H1 (cell line): ENCODE measurements around the gene PCCA. TPM values are rescaled to one million over a fixed set of nuclear protein-coding genes. Genes with fewer than 3 reads are reported as not detected.

Source experiments
- CTCF ChIA-PET: fragments of 300-600 bp; sonication (Branson Sonifier 250); formaldehyde crosslinking; loops from one replicate; lab custom pipeline; 2021; ENCODE audit not compliant: partially characterized antibody; lab: Charles Lee
- POLR2A ChIA-PET: fragments of 300-600 bp; sonication (Branson Sonifier 250); formaldehyde crosslinking; loops from one replicate; lab custom pipeline; 2021; ENCODE audit warnings: inconsistent platforms; ENCODE audit not compliant: partially characterized antibody; lab: Charles Lee
- DNase-seq, 2 experiments: peaks; one replicate each; pipeline versions ENCODE4 v3.0.0 to v3.0.0-alpha.2; 2010 to 2022; ENCODE audit warnings: low spot score in 2 of 2, low read depth in 1 of 2, mixed read lengths in 1 of 2
- FAIRE-seq: peaks from 2 replicates; lab custom pipeline; 2011; peaks lifted over from hg19 to GRCh38; lab: Jason Lieb, UNC
- H2AFZ ChIP-seq: 2 replicates; pipeline ENCODE4 v1.8.1; 2012; ENCODE audit warnings: low read length, inconsistent platforms
- H2AK5ac ChIP-seq: 2 replicates; pipeline ENCODE4 v1.6.1; 2013; ENCODE audit warnings: low read depth, low read length
- H2BK120ac ChIP-seq: replicated peaks from 2 replicates; pipeline ENCODE3; 2013; ENCODE audit warnings: low read depth, low read length, inconsistent platforms
- H2BK12ac ChIP-seq: 2 replicates; pipeline ENCODE4 v1.6.1; 2013; ENCODE audit warnings: low read depth, low read length
- H2BK15ac ChIP-seq: 2 replicates; pipeline ENCODE4 v1.6.1; 2013; ENCODE audit warnings: low read length
- H2BK20ac ChIP-seq: 2 replicates; pipeline ENCODE4 v1.6.1; 2013; ENCODE audit warnings: low read length
- H2BK5ac ChIP-seq: 2 replicates; pipeline ENCODE4 v1.6.1; 2013; ENCODE audit warnings: low read depth, low read length
- H3K14ac ChIP-seq: 2 replicates; pipeline ENCODE4 v1.6.1; 2013; ENCODE audit warnings: inconsistent platforms; ENCODE audit not compliant: insufficient read length
- H3K18ac ChIP-seq: 2 replicates; pipeline ENCODE4 v1.6.1; 2013; ENCODE audit warnings: low read length; ENCODE audit errors: extremely low read depth
- H3K23ac ChIP-seq: 2 replicates; pipeline ENCODE4 v1.6.1; 2013; ENCODE audit warnings: inconsistent platforms; ENCODE audit not compliant: insufficient read length
- H3K23me2 ChIP-seq: 2 replicates; pipeline ENCODE4 v1.6.1; 2013; ENCODE audit warnings: low read depth, low read length
- H3K27ac ChIP-seq: 2 replicates; pipeline ENCODE4 v1.6.1; 2011; ENCODE audit warnings: low read depth, low read length, inconsistent platforms
- H3K27me3 ChIP-seq, 4 experiments: replicated peaks in 1 of 4; 1 replicate in 1 of 4; 2 replicates in 3 of 4; pipeline versions ENCODE4 v1.6.1 to v1.8.1; 2011 to 2013; ENCODE audit warnings: low read length in 3 of 4, mild to moderate bottlenecking in 3 of 4, inconsistent platforms in 2 of 4, mixed read lengths in 2 of 4, moderate library complexity in 1 of 4; ENCODE audit not compliant: control insufficient read depth in 3 of 4, insufficient read depth in 3 of 4; ENCODE audit errors: extremely low read depth in 1 of 4
- H3K36me3 ChIP-seq, 4 experiments: 2 replicates each; pipeline versions ENCODE4 v1.6.1 to v1.8.1; 2011 to 2013; ENCODE audit warnings: mild to moderate bottlenecking in 4 of 4, low read length in 3 of 4, moderate library complexity in 2 of 4, control low read depth in 1 of 4, inconsistent platforms in 1 of 4; ENCODE audit not compliant: insufficient read depth in 4 of 4, control insufficient read depth in 2 of 4
- H3K4ac ChIP-seq: replicated peaks from 2 replicates; pipeline ENCODE3; 2013; ENCODE audit warnings: low read length, low read depth, mixed read lengths, inconsistent platforms; ENCODE audit not compliant: insufficient read length
- H3K4me1 ChIP-seq, 4 experiments: replicated peaks in 1 of 4; 1 replicate in 1 of 4; 2 replicates in 3 of 4; pipeline versions ENCODE4 v1.6.1 to v1.8.1; 2011 to 2013; ENCODE audit warnings: low read length in 3 of 4, inconsistent platforms in 2 of 4, mixed read lengths in 1 of 4; ENCODE audit not compliant: insufficient read depth in 4 of 4, control insufficient read depth in 3 of 4
- H3K4me2 ChIP-seq, 2 experiments: 2 replicates each; pipeline versions ENCODE4 v1.6.1 to v1.8.1; 2011 to 2013; ENCODE audit warnings: low read depth in 2 of 2, low read length in 2 of 2, control low read depth in 1 of 2, inconsistent platforms in 1 of 2, mild to moderate bottlenecking in 1 of 2; ENCODE audit not compliant: insufficient read depth in 1 of 2
- H3K4me3 ChIP-seq, 4 experiments: fragments of 200-600, 300-600 bp in 1 of 4; sonication (generic), shearing (Covaris generic), sonication (Bioruptor Twin) in 1 of 4; 2 replicates each; pipeline versions ENCODE4 v1.5.1 to v1.8.1; 2011 to 2016; ENCODE audit warnings: low read length in 4 of 4, low read depth in 3 of 4, control low read depth in 2 of 4, inconsistent platforms in 2 of 4, mild to moderate bottlenecking in 2 of 4, mixed read lengths in 1 of 4, moderate library complexity in 1 of 4; ENCODE audit not compliant: insufficient read depth in 2 of 4; ENCODE audit errors: extremely low read depth in 1 of 4
- H3K56ac ChIP-seq: replicated peaks from 2 replicates; pipeline ENCODE3; 2013; ENCODE audit warnings: low read depth, mild to moderate bottlenecking, mixed read lengths, low read length, inconsistent platforms; ENCODE audit not compliant: insufficient read length
- H3K79me1 ChIP-seq: 2 replicates; pipeline ENCODE4 v1.6.1; 2013; ENCODE audit warnings: low read depth, low read length, control low read depth
- H3K79me2 ChIP-seq, 2 experiments: 2 replicates each; pipeline versions ENCODE4 v1.6.1 to v1.8.1; 2012 to 2013; ENCODE audit warnings: low read length in 2 of 2, mild to moderate bottlenecking in 2 of 2, inconsistent platforms in 1 of 2; ENCODE audit not compliant: insufficient read depth in 2 of 2, control insufficient read depth in 1 of 2
- H3K9ac ChIP-seq, 4 experiments: replicated peaks in 1 of 4; 1 replicate in 1 of 4; 2 replicates in 3 of 4; pipeline versions ENCODE4 v1.6.1 to v1.8.1; 2011 to 2013; ENCODE audit warnings: low read depth in 3 of 4, low read length in 3 of 4, control low read depth in 2 of 4, mild to moderate bottlenecking in 2 of 4, moderate library complexity in 2 of 4, inconsistent platforms in 1 of 4; ENCODE audit errors: extremely low read depth in 1 of 4
- H3K9me3 ChIP-seq, 2 experiments: 2 replicates each; pipeline versions ENCODE4 v1.6.1 to v1.8.1; 2012 to 2013; ENCODE audit warnings: mild to moderate bottlenecking in 2 of 2, moderate library complexity in 2 of 2, control low read depth in 1 of 2, inconsistent platforms in 1 of 2, low read depth in 1 of 2, low read length in 1 of 2, mixed read lengths in 1 of 2; ENCODE audit not compliant: insufficient read depth in 2 of 2
- H4K20me1 ChIP-seq, 2 experiments: replicated peaks in 1 of 2; 2 replicates each; pipeline versions ENCODE3 to v1.8.1; 2011 to 2013; ENCODE audit warnings: inconsistent platforms in 2 of 2, low read length in 2 of 2, mild to moderate bottlenecking in 1 of 2; ENCODE audit not compliant: insufficient read depth in 2 of 2, control insufficient read depth in 1 of 2
- H4K5ac ChIP-seq: 2 replicates; pipeline ENCODE4 v1.6.1; 2013; ENCODE audit warnings: low read length, low read depth, mixed read lengths, inconsistent platforms; ENCODE audit not compliant: insufficient read length
- H4K8ac ChIP-seq: 2 replicates; pipeline ENCODE4 v1.8.0; 2013; ENCODE audit warnings: mild to moderate bottlenecking, moderate library complexity, low read length, inconsistent platforms; ENCODE audit not compliant: insufficient read depth; ENCODE audit errors: extremely low read depth
- H4K91ac ChIP-seq: replicated peaks from 2 replicates; pipeline ENCODE3; 2013; ENCODE audit warnings: low read length, mixed read lengths, inconsistent platforms; ENCODE audit not compliant: insufficient read length
- ASH2L ChIP-seq: fragments of 200-600, 300-600 bp; sonication (generic); IDR thresholded peaks from one replicate; pipeline ENCODE4 v1.7.1; 2017; ENCODE audit warnings: low read length
- BRCA1 ChIP-seq: IDR thresholded peaks from 2 replicates; pipeline ENCODE4 v1.6.1; 2012; ENCODE audit warnings: low read depth, low read length, improper control_type of control experiment
- CHD1 ChIP-seq: IDR thresholded peaks from 2 replicates; pipeline ENCODE4 v1.6.1; 2012; ENCODE audit warnings: low read depth, low read length, improper control_type of control experiment
- CTBP2 ChIP-seq: IDR thresholded peaks from 2 replicates; pipeline ENCODE4 v1.7.0; 2011; ENCODE audit warnings: borderline replicate concordance, mild to moderate bottlenecking, moderate library complexity, mixed read lengths, low read length; ENCODE audit not compliant: insufficient read depth, insufficient read length
- HDAC2 ChIP-seq, 2 experiments: fragments of 300-600 bp in 1 of 2; sonication (generic) in 1 of 2; IDR thresholded peaks; 2 replicates each; pipeline ENCODE4 v1.6.1; 2011 to 2012; ENCODE audit warnings: low read depth in 2 of 2, low read length in 2 of 2, mild to moderate bottlenecking in 2 of 2, moderate library complexity in 2 of 2, borderline replicate concordance in 1 of 2, inconsistent platforms in 1 of 2
- RAD21 ChIP-seq, 2 experiments: IDR thresholded peaks in 1 of 2; conservative IDR thresholded peaks in 1 of 2; 2 replicates each; pipeline ENCODE4 v1.6.1; 2011; ENCODE audit warnings: low read depth in 2 of 2, low read length in 2 of 2, improper control_type of control experiment in 1 of 2, inconsistent platforms in 1 of 2, mild to moderate bottlenecking in 1 of 2, moderate library complexity in 1 of 2
- RBBP5 ChIP-seq: IDR thresholded peaks from 2 replicates; pipeline ENCODE4 v1.7.1; 2012; ENCODE audit warnings: low read depth, mild to moderate bottlenecking, inconsistent platforms, low read length, moderate library complexity, borderline replicate concordance
- RXRA ChIP-seq: IDR thresholded peaks from 2 replicates; pipeline ENCODE4 v1.6.1; 2011; ENCODE audit warnings: low read depth, mild to moderate bottlenecking, low read length, moderate library complexity; ENCODE audit not compliant: insufficient read depth
- SP4 ChIP-seq: IDR thresholded peaks from 2 replicates; pipeline ENCODE4 v1.6.1; 2012; ENCODE audit warnings: low read length, inconsistent platforms
- SRF ChIP-seq: IDR thresholded peaks from 2 replicates; pipeline ENCODE4 v1.6.1; 2011; ENCODE audit warnings: mild to moderate bottlenecking, low read depth, low read length, moderate library complexity
- SUZ12 ChIP-seq: fragments of 200-600 bp; sonication (generic); IDR thresholded peaks from 2 replicates; pipeline ENCODE4 v1.6.1; 2012; ENCODE audit warnings: mild to moderate bottlenecking, inconsistent platforms, low read length, moderate library complexity, mixed read lengths
- TAF1 ChIP-seq: IDR thresholded peaks from 2 replicates; pipeline ENCODE4 v1.6.1; 2011; ENCODE audit warnings: mild to moderate bottlenecking, low read depth, low read length
- TBP ChIP-seq: IDR thresholded peaks from 2 replicates; pipeline ENCODE4 v1.6.1; 2011; ENCODE audit warnings: low read depth, low read length, improper control_type of control experiment
- WGBS, 2 experiments: shearing (Covaris generic) in 1 of 2; methylation state at CpG; one replicate each; pipeline versions ENCODE4 v1.1.6 to v1.1.7; 2013 to 2015; ENCODE audit warnings: low lambda C conversion rate in 2 of 2, mixed read lengths in 2 of 2, inconsistent platforms in 1 of 2, low coverage in 1 of 2, missing lambda C conversion rate in 1 of 2; ENCODE audit not compliant: insufficient replicate concordance in 2 of 2, insufficient coverage in 1 of 2, insufficient read length in 1 of 2; ENCODE audit errors: extremely low coverage in 1 of 2, missing lambda C conversion rate in 1 of 2; 5-methylcytosine and 5-hydroxymethylcytosine counted together
- polyA plus RNA-seq, 7 experiments: library from polyadenylated mRNA; depleted of rRNA in 3 of 7; stranded (reverse) in 5 of 7; unstranded in 2 of 7; fragments of >200 nt in 5 of 7; fragments of 200-250 nt in 2 of 7; gene quantifications; 1 replicate in 5 of 7; 2 replicates in 1 of 7; 4 replicates in 1 of 7; pipeline versions ENCODE4 v1.2.1 to v1.2.3, GENCODE V29; 2011 to 2013; ENCODE audit warnings: missing spikeins in 2 of 7, mixed read lengths in 2 of 7
- total RNA-seq: library from RNA; stranded (reverse); fragmentation: NEBNext Ultra II Directional; extraction: Animal tissue kit (Norgen Biotek cat#: 25700); gene quantifications from 2 replicates; pipeline ENCODE4 v1.2.1, GENCODE V29; 2021
- TF ChIP-seq, protein P1 (sequence below): IDR thresholded peaks from 2 replicates; pipeline ENCODE4 v1.6.1; 2011; ENCODE audit warnings: low read depth, mild to moderate bottlenecking, low read length; ENCODE audit not compliant: insufficient read depth

The PCCA gene
- total and polyA plus RNA-seq, 2 of the 8 experiments (the other 6 are each of a cell fraction or from before 2014, with no cell fraction given) = 18.4 to 49.8 TPM

DNA sequence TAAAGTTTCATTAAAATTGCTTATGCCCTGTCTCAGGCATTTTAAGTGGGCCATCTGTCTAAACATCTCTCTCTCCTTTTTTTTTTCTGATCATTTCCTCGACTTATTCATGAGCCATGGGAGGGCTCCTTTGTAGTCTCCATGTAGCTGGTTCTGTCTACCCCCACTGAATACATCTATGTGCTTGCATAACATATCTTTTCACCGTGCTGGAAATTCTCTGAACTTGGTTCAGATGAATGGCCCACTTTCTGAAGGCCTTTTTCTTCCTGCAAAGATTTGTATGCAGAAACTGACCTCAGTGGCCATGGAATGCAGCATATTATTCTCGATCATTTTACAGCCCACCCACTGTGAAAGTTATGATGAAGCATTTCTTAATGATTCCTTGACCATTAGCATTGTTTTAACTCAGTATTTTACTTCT is 274.4 kb downstream of the PCCA start:
- Histone ChIP-seq H3K79me2 (no peaks in the 10 kb centered on the region), H3K4me3 (no peak overlapping the region), H2AK5ac (no peak overlapping the region), H3K23ac (no peak overlapping the region), H4K91ac (no peak overlapping the region), H3K4me1 (peaks cover 0 to 3% (median 2%) of the 10 kb centered on the region in 4 experiments; a peak in 3 of 7 replicates), H4K8ac (no peak overlapping the region), H3K79me1 (no peaks in the 10 kb centered on the region), H2BK15ac (no peak overlapping the region), H3K36me3 (no peaks in the 10 kb centered on the region; a peak in 1 of 8 replicates), H4K5ac (no peak overlapping the region), H4K20me1 (no peaks in the 10 kb centered on the region), H3K18ac (no peak overlapping the region), H3K23me2 (no peaks in the 10 kb centered on the region), H3K14ac (no peak overlapping the region), H3K27me3 (no peaks in the 10 kb centered on the region), H2BK20ac (no peak overlapping the region), H3K4ac (no peak overlapping the region), H3K9me3 (no peaks in the 10 kb centered on the region), H2BK12ac (no peak overlapping the region), H3K4me2 (no peak overlapping the region), H2AFZ (no peak overlapping the region), H3K56ac (no peak overlapping the region), H2BK120ac (no peak overlapping the region), H3K27ac (no peak overlapping the region), H2BK5ac (no peak overlapping the region), H3K9ac (no peak overlapping the region)
- CTCF ChIA-PET = no interaction called here
- WGBS, 2 experiments = 74% methylated on average over 3 of the region's 3 CpGs; no CpG with 5 or more reads in 1 of the 2 experiments
- no peak for FAIRE-seq
- DNase-seq = no peak
- POLR2A ChIA-PET = no interaction called here
- no peak for TF ChIP-seq SUZ12
- TF ChIP-seq CTBP2 = no peak
- TF ChIP-seq, protein P1, sequence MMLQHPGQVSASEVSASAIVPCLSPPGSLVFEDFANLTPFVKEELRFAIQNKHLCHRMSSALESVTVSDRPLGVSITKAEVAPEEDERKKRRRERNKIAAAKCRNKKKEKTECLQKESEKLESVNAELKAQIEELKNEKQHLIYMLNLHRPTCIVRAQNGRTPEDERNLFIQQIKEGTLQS = no peak
- TF ChIP-seq HDAC2 (IDR thresholded peaks at IDR 0.05; ENCODE audit: borderline replicate concordance in 1 of 2, low read depth in 2 of 2, low read length in 2 of 2) = no peak
- TF ChIP-seq BRCA1 = no peak
- no peak for TF ChIP-seq CHD1
- TF ChIP-seq ASH2L = no peak
- no peak for TF ChIP-seq SP4
- TF ChIP-seq TAF1 = no peak
- no peak for TF ChIP-seq SRF
- TF ChIP-seq RBBP5 = no peak
- no peak for TF ChIP-seq RAD21 (IDR thresholded peaks at IDR 0.05 in 1 of 2, conservative IDR thresholded peaks at IDR 0.05 in 1 of 2; ENCODE audit: low read depth in 2 of 2, low read length in 2 of 2)
- no peak for TF ChIP-seq TBP
- no peak for TF ChIP-seq RXRA
